Adrenal gland (tissue), 5 donors: ENCODE results near the gene ZC3H11A.

ENCODE experiments used
- POLR2A ChIP-seq, 2 donors: fragments of 450-650 bp; IDR thresholded peaks; one replicate each; pipeline ENCODE4 v1.6.1; 2017; ENCODE audit warnings: antibody characterized with exemption in 2 of 2, mild to moderate bottlenecking in 2 of 2, moderate library complexity in 1 of 2
- TF ChIP-seq, protein P1 (sequence below), 6 experiments: fragments of 450-650 bp in 4 of 6; fragments of 200-600 bp in 2 of 6; sonication (generic) in 1 of 6; IDR thresholded peaks; 1 replicate in 5 of 6; 2 replicates in 1 of 6; pipeline versions ENCODE4 v1.5.1 to v1.8.0; 2016 to 2021; ENCODE audit warnings: antibody characterized with exemption in 6 of 6, mild to moderate bottlenecking in 2 of 6, moderate library complexity in 1 of 6
- donor health status: DM: no; HTN: no; CAD: no.

DNA sequence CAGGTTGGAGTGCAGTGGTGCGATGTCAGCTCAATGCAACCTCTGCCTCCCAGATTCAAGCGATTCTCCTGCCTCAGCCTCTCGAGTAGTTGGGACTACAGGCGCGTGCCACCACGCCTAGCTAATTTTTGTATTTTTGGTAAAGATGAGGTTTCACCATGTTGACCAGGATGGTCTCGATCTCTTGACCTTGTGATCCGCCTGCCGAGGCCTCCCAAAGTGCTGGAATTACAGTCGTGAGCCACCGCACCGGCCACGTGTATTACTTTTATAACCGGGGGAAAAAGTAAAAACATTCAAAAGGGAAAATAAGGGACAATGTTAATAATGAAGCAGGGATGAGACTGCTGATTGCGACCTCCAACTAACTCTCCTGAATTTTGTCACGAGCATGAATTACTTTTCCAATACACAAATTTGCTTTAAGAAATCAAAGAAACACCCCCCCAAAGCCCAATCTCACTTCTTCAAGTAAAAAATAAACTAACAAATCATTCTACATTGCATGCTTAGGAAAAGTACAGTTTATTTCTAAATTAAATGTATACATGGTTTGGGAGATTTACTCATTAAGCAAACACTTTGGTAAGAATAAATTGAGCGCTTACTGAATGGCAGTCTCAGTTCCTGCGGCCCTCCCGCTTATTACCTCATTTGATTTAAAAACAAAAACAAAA is 521 bp upstream of the ZC3H11A start:
- TF ChIP-seq, protein P1, sequence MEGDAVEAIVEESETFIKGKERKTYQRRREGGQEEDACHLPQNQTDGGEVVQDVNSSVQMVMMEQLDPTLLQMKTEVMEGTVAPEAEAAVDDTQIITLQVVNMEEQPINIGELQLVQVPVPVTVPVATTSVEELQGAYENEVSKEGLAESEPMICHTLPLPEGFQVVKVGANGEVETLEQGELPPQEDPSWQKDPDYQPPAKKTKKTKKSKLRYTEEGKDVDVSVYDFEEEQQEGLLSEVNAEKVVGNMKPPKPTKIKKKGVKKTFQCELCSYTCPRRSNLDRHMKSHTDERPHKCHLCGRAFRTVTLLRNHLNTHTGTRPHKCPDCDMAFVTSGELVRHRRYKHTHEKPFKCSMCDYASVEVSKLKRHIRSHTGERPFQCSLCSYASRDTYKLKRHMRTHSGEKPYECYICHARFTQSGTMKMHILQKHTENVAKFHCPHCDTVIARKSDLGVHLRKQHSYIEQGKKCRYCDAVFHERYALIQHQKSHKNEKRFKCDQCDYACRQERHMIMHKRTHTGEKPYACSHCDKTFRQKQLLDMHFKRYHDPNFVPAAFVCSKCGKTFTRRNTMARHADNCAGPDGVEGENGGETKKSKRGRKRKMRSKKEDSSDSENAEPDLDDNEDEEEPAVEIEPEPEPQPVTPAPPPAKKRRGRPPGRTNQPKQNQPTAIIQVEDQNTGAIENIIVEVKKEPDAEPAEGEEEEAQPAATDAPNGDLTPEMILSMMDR (IDR thresholded peaks at IDR 0.05), result no peak
- no peak for TF ChIP-seq POLR2A (IDR thresholded peaks at IDR 0.05)
